Effector memory CD4-positive, alpha-beta T cell (primary cell): ENCODE results near the gene NFIX.

Source experiments
- DNase-seq, 3 donors: peaks; one replicate each; pipeline ENCODE4 v3.0.0-alpha.2; 2020
- H3K27ac ChIP-seq: 2 replicates; pipeline ENCODE4 v1.7.0; 2013; ENCODE audit warnings: mild to moderate bottlenecking, low read length, moderate library complexity; ENCODE audit not compliant: insufficient read depth, poor library complexity, severe bottlenecking
- H3K27me3 ChIP-seq: replicated peaks from 2 replicates; pipeline ENCODE4 v1.7.0; 2013; ENCODE audit warnings: mild to moderate bottlenecking, low read length; ENCODE audit not compliant: insufficient read depth, control insufficient read depth, poor library complexity, severe bottlenecking
- H3K36me3 ChIP-seq: 2 replicates; pipeline ENCODE4 v1.7.0; 2013; ENCODE audit warnings: mild to moderate bottlenecking, low read length, moderate library complexity; ENCODE audit not compliant: control insufficient read depth, insufficient read depth
- H3K4me1 ChIP-seq: 2 replicates; pipeline ENCODE4 v1.7.0; 2013; ENCODE audit warnings: low read length, mild to moderate bottlenecking; ENCODE audit not compliant: control insufficient read depth, insufficient read depth, poor library complexity, severe bottlenecking
- H3K4me3 ChIP-seq: 2 replicates; pipeline ENCODE4 v1.7.0; 2013; ENCODE audit warnings: low read length, low read depth, mild to moderate bottlenecking; ENCODE audit not compliant: insufficient read depth, poor library complexity, severe bottlenecking
- H3K9me3 ChIP-seq: 2 replicates; pipeline ENCODE4 v1.7.0; 2013; ENCODE audit warnings: mild to moderate bottlenecking, low read length, moderate library complexity; ENCODE audit not compliant: control insufficient read depth

NFIX gene

DNA sequence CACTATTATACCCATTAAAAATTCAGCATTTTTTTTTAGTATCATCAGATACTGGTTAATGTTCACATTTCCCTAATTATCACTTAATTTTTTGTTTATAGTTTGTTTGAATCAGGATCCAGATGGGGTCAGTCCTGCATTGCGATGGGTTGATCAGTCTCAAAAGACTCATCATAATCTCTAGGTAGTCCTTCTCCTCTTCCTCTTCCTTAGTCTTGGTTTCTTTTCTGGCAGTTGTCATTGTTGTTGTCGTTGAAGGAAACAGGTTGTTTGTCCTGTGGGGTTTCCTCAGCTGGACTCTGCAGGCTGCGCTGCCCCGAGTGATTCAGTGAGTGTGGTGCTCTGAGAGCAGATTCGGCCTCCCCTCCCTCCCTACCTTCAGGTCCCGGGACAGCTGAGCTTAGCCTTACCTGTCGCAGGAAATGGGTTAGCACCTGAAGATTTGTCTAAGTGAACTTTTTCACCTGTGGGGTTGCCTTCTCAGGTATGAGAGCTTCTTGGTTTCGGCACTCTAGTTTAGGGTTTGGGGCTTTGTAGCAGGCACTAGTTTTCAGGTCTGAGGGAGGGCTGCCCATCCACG is 34.1 kb downstream of the NFIX start:
- Histone ChIP-seq H3K27me3 (peaks cover 6% of the 10 kb centered on the region), H3K4me1 (peaks cover 1% of the 10 kb centered on the region), H3K4me3 (no peak overlapping the region), H3K36me3 (no peaks in the 10 kb centered on the region), H3K9me3 (no peaks in the 10 kb centered on the region), H3K27ac (no peak overlapping the region)
- DNase-seq = no peak

DNA sequence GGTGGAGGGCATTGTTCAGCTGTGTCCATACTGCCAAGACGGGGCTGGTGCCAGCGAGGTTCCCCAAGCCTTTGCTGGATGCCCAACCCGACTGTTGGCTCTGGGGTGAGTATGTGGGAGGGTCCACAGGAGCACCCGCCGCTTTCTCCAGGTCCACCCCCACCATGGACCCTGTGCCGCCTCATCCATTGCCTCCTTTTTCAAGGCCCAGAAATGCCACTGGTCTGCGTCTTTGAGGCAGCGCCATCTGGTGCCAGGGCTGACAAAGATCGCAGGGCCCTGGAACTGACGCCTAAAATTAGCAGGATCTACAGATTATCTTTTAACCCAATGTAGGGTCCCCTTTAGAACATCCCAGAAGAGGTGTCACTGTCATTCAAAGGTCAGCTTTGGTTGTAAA is 34.6 kb downstream of the NFIX start:
- Histone ChIP-seq H3K36me3 (no peaks in the 10 kb centered on the region), H3K27ac (no peak overlapping the region)

DNA sequence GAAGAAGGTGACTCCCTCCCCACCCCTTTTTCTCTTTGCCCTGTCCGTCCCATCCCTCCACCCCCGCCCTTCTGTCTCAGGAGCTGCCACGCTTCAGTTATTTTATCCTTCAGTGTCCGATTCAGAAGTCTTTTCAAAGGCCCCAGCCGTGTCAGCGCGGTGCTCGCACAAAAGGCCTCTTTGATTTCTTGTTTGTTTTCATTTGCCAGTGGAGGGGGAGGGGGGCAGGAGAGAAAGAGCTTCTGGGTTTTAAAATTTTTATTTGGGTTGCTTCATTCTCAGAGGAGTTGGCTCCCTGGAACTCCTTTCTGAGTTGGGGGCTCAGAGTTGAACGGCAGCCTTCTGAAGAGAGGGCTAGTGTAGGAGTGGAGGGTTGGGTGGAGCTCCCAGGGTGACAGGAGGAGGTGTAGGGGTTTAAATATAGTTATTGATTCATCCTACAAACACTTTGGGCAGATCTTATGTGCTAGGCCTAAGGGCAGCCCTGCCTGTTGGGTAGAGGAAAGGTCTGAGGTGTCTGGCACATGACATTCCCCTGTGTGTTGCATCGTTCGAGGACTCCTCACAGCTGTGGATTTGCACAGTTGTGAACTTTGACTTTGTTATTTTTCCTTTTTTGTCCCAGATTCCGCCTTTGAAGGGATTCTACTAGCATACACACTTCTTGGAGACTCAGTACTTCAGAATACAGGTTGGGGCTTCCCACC is 36.8 kb downstream of the NFIX start:
- Histone ChIP-seq H3K4me1 (no peaks in the 10 kb centered on the region), H3K36me3 (no peaks in the 10 kb centered on the region), H3K27ac (no peak overlapping the region), H3K27me3 (no peaks in the 10 kb centered on the region), H3K9me3 (no peaks in the 10 kb centered on the region), H3K4me3 (no peak overlapping the region)
- no peak for DNase-seq

More for the DNA sequence above, 34.6 kb downstream of the NFIX start:
- Histone ChIP-seq H3K4me3 (no peak overlapping the region), H3K27me3 (peaks cover under 1% of the 10 kb centered on the region), H3K4me1 (no peaks in the 10 kb centered on the region), H3K9me3 (no peaks in the 10 kb centered on the region)
- no peak for DNase-seq

DNA sequence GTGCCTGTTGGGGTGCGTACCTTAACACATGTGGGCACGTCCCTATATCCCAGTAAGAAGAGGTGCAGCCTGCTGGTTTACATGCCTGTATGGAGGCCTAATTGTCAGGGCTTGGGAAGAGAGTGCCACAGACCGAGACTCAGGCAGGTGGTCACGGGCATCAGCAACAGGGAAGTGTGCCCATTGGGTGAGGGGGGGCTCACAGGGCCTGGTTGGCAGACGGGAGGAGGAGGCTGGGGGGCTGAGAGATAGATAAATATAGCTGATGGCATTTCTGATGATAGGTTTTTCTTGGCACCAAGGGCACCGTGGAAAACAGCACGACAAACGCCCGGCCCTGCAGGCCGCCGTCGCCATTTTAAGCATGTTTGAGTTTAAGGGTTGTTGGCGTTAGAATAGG is 37.6 kb downstream of the NFIX start:
- Histone ChIP-seq H3K9me3 (no peaks in the 10 kb centered on the region), H3K4me1 (no peaks in the 10 kb centered on the region), H3K36me3 (no peaks in the 10 kb centered on the region), H3K27me3 (no peaks in the 10 kb centered on the region), H3K27ac (no peak overlapping the region), H3K4me3 (no peak overlapping the region)
- no peak for DNase-seq

DNA sequence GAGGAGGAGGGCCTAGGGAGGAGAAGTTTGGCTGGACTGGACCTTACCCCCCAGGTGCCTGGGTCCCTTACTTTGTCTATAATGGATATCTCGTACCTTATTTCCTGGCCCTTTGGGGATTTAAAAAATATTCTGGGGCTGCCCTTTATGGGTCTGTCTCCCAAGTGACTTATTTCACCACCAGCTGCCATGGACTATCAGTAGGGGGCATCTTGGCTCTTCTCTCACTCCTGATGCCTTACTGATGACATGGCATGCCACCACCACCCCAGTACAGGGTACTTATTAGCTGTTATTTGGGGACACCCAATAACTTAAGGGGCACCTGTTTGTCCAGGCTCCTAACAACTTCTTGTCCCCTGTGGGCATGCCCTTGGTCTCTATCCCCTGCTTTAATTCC is 38.0 kb downstream of the NFIX start:
- DNase-seq = no peak
- Histone ChIP-seq H3K36me3 (no peaks in the 10 kb centered on the region), H3K4me1 (no peaks in the 10 kb centered on the region), H3K9me3 (no peaks in the 10 kb centered on the region), H3K27me3 (no peaks in the 10 kb centered on the region), H3K4me3 (no peak overlapping the region), H3K27ac (no peak overlapping the region)

DNA sequence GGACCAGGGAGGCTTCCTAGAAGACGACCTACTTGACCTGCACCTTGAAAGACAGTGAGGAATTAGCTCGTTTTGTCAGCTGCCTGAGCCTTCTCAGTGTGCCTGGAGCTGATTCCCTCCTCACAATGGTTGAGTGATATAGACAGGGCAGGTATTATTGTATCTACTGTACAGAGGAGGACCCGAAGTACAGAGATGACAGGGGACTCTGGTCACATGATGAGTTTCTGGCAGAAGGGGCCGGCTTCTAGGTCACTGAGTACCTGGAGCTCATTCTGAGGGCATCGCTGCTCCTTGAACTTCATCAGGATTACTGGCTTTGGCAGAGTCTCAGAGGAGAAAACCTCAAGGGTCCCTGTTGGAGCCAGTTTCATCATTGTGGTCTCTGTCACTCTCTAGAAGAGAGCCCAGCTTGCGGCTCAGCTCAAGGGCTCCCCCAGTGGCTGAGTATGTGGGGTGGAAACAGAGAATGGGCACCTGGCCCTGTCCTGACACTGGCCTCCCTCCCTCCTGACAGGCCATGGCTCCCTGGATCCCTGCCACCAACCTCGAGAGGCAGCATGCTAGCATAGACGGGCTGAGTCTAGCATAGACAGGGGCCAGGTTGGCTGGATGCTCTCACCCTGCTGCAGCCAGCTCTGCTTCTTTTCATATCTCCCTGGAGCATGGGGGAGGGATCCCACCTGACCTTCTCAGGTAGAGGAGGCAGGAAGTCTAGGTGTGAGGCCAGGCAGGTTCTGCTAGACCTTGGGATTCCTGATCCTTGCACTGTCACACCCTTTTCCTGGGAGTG is 38.7 kb downstream of the NFIX start:
- DNase-seq = no peak
- H3K27ac ChIP-seq = no peak overlapping the region

DNA sequence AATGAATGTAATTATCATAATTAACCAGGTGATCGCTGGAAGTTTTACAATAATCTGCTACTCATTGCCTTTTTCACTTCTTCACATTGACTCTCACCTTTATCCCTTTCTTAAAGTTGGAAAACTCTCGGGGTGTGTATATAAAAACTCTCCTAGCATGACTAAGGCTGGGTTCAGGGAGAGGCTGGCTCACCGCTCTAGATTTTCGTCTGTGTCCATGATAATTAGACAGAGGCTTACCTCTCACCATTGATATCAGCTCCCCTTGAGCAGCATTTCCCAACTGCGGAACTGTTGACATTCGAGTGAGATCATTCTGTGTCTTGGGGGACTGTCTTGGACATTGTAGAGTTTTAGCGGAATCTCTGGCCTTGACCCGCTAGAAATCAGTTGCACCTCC is 39.4 kb downstream of the NFIX start:
- H3K27ac ChIP-seq = no peak overlapping the region
- no peak overlapping the region for H3K4me3 ChIP-seq
- no peak for DNase-seq
- H3K4me1 ChIP-seq = no peaks in the 10 kb centered on the region
- H3K9me3 ChIP-seq = no peaks in the 10 kb centered on the region
- no peaks in the 10 kb centered on the region for H3K36me3 ChIP-seq
- no peaks in the 10 kb centered on the region for H3K27me3 ChIP-seq

More for the DNA sequence above, 38.7 kb downstream of the NFIX start:
- H3K9me3 ChIP-seq = no peaks in the 10 kb centered on the region
- no peaks in the 10 kb centered on the region for H3K36me3 ChIP-seq
- H3K4me1 ChIP-seq = no peaks in the 10 kb centered on the region
- no peaks in the 10 kb centered on the region for H3K27me3 ChIP-seq
- H3K4me3 ChIP-seq = no peak overlapping the region

DNA sequence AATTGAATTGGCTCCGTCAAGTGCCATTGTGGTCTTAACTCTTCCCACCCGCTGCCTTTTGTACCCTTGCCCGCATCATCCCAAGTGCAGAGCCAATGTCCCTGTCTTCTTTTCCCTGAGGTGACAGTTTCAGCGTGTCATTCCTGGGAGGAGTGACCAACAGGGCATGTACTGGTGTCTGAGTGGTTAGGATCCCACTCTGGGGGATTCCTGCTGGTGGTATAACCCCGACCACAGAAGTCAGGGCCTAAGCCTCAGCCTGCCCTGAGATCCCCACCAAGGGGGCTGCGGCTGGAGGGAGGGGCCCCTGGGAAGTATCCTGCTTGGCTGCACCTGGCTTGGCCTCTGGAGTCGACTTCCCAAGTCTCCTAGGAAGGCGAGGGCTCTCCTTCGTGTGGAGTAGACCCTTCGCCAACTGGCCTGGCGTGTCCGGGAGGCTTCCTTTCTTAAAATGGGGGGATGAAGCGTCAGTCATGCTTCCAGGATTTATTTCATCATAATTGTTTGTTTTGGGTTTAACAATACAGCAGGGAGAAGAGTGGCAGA is 40.6 kb downstream of the NFIX start:
- no peak for DNase-seq
- no peak overlapping the region for H3K27ac ChIP-seq
- no peaks in the 10 kb centered on the region for H3K9me3 ChIP-seq
- H3K36me3 ChIP-seq = no peaks in the 10 kb centered on the region
- no peaks in the 10 kb centered on the region for H3K27me3 ChIP-seq
- H3K4me3 ChIP-seq = no peak overlapping the region
- H3K4me1 ChIP-seq = no peaks in the 10 kb centered on the region

DNA sequence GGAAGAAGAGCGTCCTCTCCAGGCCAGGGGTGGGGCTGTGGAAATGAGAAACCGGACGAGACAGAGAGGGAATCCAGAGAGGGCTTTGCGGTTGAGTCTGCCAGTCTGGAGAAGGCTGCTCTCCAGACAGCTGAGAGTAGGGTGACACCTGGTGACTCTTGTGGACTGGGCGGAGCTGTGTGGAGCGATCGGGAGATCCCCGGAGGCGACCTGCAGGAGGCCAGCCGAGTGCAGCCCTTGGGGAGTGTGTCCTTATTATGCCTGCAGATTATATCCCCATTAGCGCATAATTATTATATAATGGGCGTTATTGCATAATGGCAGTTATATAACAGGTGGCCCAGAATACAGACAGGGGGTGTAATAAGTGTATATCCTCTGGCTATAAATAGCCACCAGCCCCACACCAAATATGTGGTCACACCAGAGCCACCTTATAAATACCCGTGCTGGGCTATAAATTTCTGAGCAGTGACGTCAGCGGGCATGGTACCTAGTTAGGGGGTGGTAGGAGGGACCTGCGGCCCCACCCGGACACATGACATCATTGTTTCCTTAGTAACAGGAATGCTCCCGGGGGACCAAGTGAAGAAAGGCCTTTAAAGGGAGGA is 41.2 kb downstream of the NFIX start:
- Histone ChIP-seq H3K4me1 (no peaks in the 10 kb centered on the region), H3K9me3 (no peaks in the 10 kb centered on the region), H3K27me3 (no peaks in the 10 kb centered on the region), H3K27ac (no peak overlapping the region), H3K36me3 (no peaks in the 10 kb centered on the region), H3K4me3 (no peak overlapping the region)
- no peak for DNase-seq
